WERI-Rb-1 (cell line): ENCODE measurements around the gene NPAS3.

Experiments used
- DNase-seq: peaks from one replicate; pipeline ENCODE4 v3.0.0-alpha.2; 2020
- H3K27ac ChIP-seq: fragments of 250-450 bp; sonication (Bioruptor Pico); 2 replicates; pipeline ENCODE4 v1.5.1; 2020; ENCODE audit warnings: mild to moderate bottlenecking, moderate library complexity
- H3K27me3 ChIP-seq: fragments of 250-450 bp; sonication (Bioruptor Pico); 2 replicates; pipeline ENCODE4 v1.5.1; 2021; ENCODE audit warnings: mild to moderate bottlenecking, low read depth, moderate library complexity; ENCODE audit not compliant: insufficient read depth, severe bottlenecking
- H3K36me3 ChIP-seq: fragments of 250-450 bp; sonication (Bioruptor Pico); 2 replicates; pipeline ENCODE4 v1.5.1; 2020; ENCODE audit warnings: mild to moderate bottlenecking, moderate library complexity
- H3K4me3 ChIP-seq: 2 replicates; pipeline ENCODE4 v1.5.1; 2011; ENCODE audit warnings: low read depth, mild to moderate bottlenecking, control low read depth, low read length
- H3K9me3 ChIP-seq: fragments of 250-450 bp; sonication (Bioruptor Pico); 2 replicates; pipeline ENCODE4 v1.5.1; 2021; ENCODE audit warnings: mild to moderate bottlenecking, moderate library complexity; ENCODE audit not compliant: severe bottlenecking
- TF ChIP-seq, protein P1 (sequence below): IDR thresholded peaks from 2 replicates; pipeline ENCODE4 v1.5.1; 2011; ENCODE audit warnings: low read depth, mild to moderate bottlenecking, control low read depth, inconsistent platforms, low read length

NPAS3 gene

DNA sequence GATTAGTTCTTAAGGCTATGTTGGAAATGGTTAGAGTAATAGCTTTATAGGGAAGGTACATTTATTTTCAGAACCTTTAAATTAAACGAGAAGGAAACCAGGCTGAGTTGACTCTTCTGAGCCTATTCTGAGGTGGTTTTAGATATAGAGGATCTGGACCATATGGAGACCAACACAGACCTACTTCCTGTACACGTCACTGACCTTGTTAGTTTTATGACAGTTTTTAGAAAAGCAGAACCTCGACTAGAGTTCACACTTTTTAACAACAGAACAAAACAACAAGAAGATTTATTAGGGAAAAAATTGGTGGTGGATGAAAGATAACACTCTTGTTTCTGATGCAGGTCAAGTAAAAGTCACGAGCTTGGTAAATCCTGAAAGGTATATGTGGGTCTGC lies 107.1 kb downstream of the NPAS3 start:
- no peak for DNase-seq
- TF ChIP-seq, protein P1, sequence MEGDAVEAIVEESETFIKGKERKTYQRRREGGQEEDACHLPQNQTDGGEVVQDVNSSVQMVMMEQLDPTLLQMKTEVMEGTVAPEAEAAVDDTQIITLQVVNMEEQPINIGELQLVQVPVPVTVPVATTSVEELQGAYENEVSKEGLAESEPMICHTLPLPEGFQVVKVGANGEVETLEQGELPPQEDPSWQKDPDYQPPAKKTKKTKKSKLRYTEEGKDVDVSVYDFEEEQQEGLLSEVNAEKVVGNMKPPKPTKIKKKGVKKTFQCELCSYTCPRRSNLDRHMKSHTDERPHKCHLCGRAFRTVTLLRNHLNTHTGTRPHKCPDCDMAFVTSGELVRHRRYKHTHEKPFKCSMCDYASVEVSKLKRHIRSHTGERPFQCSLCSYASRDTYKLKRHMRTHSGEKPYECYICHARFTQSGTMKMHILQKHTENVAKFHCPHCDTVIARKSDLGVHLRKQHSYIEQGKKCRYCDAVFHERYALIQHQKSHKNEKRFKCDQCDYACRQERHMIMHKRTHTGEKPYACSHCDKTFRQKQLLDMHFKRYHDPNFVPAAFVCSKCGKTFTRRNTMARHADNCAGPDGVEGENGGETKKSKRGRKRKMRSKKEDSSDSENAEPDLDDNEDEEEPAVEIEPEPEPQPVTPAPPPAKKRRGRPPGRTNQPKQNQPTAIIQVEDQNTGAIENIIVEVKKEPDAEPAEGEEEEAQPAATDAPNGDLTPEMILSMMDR = no peak
- H3K27ac ChIP-seq = no peak overlapping the region
- peaks cover 2% of the 10 kb centered on the region for H3K9me3 ChIP-seq
- H3K27me3 ChIP-seq = no peaks in the 10 kb centered on the region
- no peak overlapping the region for H3K4me3 ChIP-seq
- H3K36me3 ChIP-seq = no peaks in the 10 kb centered on the region

DNA sequence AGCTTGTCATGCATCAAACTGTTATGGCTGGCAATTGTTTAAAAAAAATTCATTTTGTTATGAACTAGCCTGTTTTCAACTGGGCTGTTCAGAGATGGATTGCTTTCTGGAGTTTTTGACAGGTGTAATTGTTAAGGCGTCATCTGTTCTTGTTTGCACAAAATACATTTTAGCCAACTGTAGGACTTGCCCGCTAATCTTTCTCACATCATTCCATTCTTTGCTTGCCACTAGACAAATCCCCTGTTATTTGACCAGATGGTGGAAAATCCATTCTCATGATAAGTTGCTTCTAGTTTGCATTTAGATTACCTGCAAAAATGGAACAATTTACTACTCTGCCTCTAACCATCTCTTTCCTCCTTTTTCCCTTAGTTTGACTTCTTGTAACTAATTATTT lies 114.3 kb downstream of the NPAS3 start:
- no peaks in the 10 kb centered on the region for H3K9me3 ChIP-seq
- H3K36me3 ChIP-seq = no peaks in the 10 kb centered on the region
- H3K4me3 ChIP-seq = no peak overlapping the region
- DNase-seq = peak; percentile 16
- TF ChIP-seq, protein P1 = no peak
- no peaks in the 10 kb centered on the region for H3K27me3 ChIP-seq
- peak overlapping the region; percentile 50 for H3K27ac ChIP-seq

GRCh38 chr14:33056213-33056612 lies 117.5 kb downstream of the NPAS3 start:
- H3K27me3 ChIP-seq = no peaks in the 10 kb centered on the region
- H3K9me3 ChIP-seq = no peaks in the 10 kb centered on the region
- no peak overlapping the region for H3K4me3 ChIP-seq
- no peak for DNase-seq
- no peak overlapping the region for H3K27ac ChIP-seq
- no peaks in the 10 kb centered on the region for H3K36me3 ChIP-seq
- TF ChIP-seq, protein P1 = no peak

- H3K9me3 ChIP-seq = no peaks in the 10 kb centered on the region
- H3K27ac ChIP-seq = no peak overlapping the region
- TF ChIP-seq, protein P1 = no peak
- DNase-seq = no peak
- no peaks in the 10 kb centered on the region for H3K36me3 ChIP-seq
- no peaks in the 10 kb centered on the region for H3K27me3 ChIP-seq
- H3K4me3 ChIP-seq = no peak overlapping the region
Measured at GRCh38 chr14:33057585-33057984, 118.9 kb downstream of the NPAS3 start.

DNA sequence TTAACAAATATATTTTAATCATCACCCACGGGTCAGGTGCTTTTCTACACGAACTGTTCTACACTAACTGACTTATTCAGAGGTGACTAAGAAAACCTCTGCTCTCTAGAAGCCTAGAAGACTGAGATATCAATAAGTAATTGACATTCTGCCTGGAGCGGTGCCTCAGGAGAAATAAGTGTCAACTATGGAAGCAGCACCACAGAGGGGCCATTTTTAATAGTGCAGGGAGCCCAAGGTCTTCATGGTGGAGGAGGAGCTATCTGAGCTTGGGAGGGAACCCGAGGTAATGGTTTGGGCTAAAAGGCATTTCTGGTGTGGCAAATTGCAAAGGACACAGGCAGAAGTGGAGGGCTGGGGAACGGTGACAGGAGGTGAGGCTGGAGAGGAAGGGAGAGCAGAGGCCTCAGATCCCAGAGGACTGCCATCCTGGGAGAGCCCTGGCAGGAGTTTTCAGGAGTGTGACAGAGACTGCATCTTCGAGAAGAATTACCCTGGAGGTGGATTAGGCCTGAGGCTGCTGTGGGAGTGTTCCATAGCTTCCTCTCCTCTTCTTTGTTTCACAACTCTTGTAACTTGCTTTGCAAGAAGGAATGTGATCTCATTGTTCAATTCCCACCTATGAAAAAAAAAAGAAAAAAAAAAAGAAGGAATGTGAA lies 123.1 kb downstream of the NPAS3 start:
- no peaks in the 10 kb centered on the region for H3K9me3 ChIP-seq
- H3K27me3 ChIP-seq = no peaks in the 10 kb centered on the region
- no peak overlapping the region for H3K4me3 ChIP-seq
- no peaks in the 10 kb centered on the region for H3K36me3 ChIP-seq
- peak; percentile 18 for DNase-seq
- TF ChIP-seq, protein P1 = no peak
- no peak overlapping the region for H3K27ac ChIP-seq

DNA sequence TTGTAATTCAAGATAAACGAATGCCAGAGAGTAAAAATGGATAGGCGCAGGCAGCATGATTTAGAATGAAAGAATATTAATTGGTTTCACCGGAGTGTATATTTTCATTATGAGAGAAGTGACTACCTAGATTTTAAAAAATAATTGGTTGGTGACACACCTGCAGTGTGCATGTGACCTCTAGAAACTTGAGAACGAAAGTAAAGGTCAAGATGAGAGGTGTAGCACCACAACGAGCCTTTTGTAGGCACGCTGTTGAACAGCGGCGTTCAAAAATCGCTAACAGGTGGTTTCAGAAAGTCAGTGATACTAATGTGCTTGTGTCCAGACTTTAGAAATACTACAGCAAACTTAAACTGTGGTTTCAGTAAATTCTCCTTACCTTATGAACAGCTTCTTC lies 123.8 kb downstream of the NPAS3 start:
- Histone ChIP-seq H3K4me3 (no peak overlapping the region), H3K36me3 (no peaks in the 10 kb centered on the region), H3K27me3 (no peaks in the 10 kb centered on the region), H3K9me3 (no peaks in the 10 kb centered on the region), H3K27ac (no peak overlapping the region)
- TF ChIP-seq, protein P1 = no peak
- no peak for DNase-seq
